K562 (cell line): ENCODE measurements around the gene LEAP2. TPM values are rescaled to one million over a fixed set of nuclear protein-coding genes. Genes with fewer than 3 reads are reported as not detected.
A peak's percentile ranks its signal among the peaks of the same experiment; 100 is the strongest.

Experiments
- CUX1 ChIP-seq: fragments of 200-800 bp; sonication (Bioruptor generic); IDR thresholded peaks from 2 replicates; pipeline ENCODE4 v1.6.1; 2016; ENCODE audit warnings: missing genetic modification characterization, missing compliant biosample characterization
- DIDO1 ChIP-seq: fragments of 450-650 bp; IDR thresholded peaks from 2 replicates; pipeline ENCODE4 v1.6.1; 2016; ENCODE audit warnings: low read depth, missing biosample characterization, missing genetic modification characterization
- ELF1 ChIP-seq: fragments of 200-800 bp; sonication (Bioruptor generic); IDR thresholded peaks from 2 replicates; pipeline ENCODE4 v1.6.1; 2016; ENCODE audit warnings: missing genetic modification characterization, missing compliant biosample characterization
- HBP1 ChIP-seq: fragments of 450-650 bp; formaldehyde crosslinking; IDR thresholded peaks from 2 replicates; pipeline ENCODE4 v1.4.0; 2022; ENCODE audit warnings: missing genetic modification characterization
- LEF1 ChIP-seq: fragments of 450-650 bp; IDR thresholded peaks from 2 replicates; pipeline ENCODE4 v1.6.1; 2016; ENCODE audit warnings: mild to moderate bottlenecking
- PATZ1 ChIP-seq: fragments of 250-450 bp; sonication (Bioruptor Pico); IDR thresholded peaks from 2 replicates; pipeline ENCODE4 v1.5.0; 2020; ENCODE audit warnings: mild to moderate bottlenecking, borderline replicate concordance
- TEAD2 ChIP-seq: fragments of 450-650 bp; IDR thresholded peaks from 2 replicates; pipeline ENCODE4 v1.6.1; 2016; ENCODE audit warnings: missing genetic modification characterization, control low read depth, missing compliant biosample characterization
- polyA plus RNA-seq, 8 experiments: library from polyadenylated mRNA; depleted of rRNA in 4 of 8; stranded (reverse) in 5 of 8; unstranded in 3 of 8; fragments of >200 nt; fragmentation: Nextera tagmentation in 2 of 8; fragmentation: Illumina TruSeq in 1 of 8; extraction: Ambion mirVana in 2 of 8; extraction: Trizol in 1 of 8; gene quantifications; 2 replicates each; pipeline versions ENCODE4 v1.2.1 to v1.2.3, GENCODE V29; 2011 to 2014; ENCODE audit warnings: inconsistent platforms in 1 of 8, missing spikeins in 1 of 8
- total RNA-seq, 7 experiments: library from RNA; depleted of rRNA in 6 of 7; stranded (reverse); fragments of >200 nt in 6 of 7; fragmentation: Illumina TruSeq in 2 of 7; extraction: Trizol in 2 of 7; gene quantifications; 2 replicates each; pipeline versions ENCODE4 v1.2.1 to v1.2.3, GENCODE V29; 2011 to 2021; ENCODE audit warnings: low replicate concordance in 1 of 7

The LEAP2 gene
- total and polyA plus RNA-seq, 9 of the 15 experiments (the other 6 are each of a cell fraction or from before 2014, with no cell fraction given) = 1.1 to 5.6 (median 2.5) TPM

- no peak for TF ChIP-seq TEAD2 (tag)
- TF ChIP-seq ELF1 (tag) = 0 out of 2 replicates have a peak, but pooled peaks have one; percentile 17
- no peak for TF ChIP-seq PATZ1 (CRISPR knock-in tag)
- TF ChIP-seq DIDO1 (tag) = no peak
- no peak for TF ChIP-seq CUX1
- no peak for TF ChIP-seq HBP1
- no peak for TF ChIP-seq LEF1
These were observed 24.1 kb upstream of the LEAP2 start (continued) for GRCh38 chr5:132849347-132849746.
